Measurements from ENCODE around the gene CTCF. TPM values are rescaled to one million over a fixed set of nuclear protein-coding genes. Genes with fewer than 3 reads are reported as not detected.

CTCF gene
- total and polyA plus RNA-seq, 2 donors from 2014 or later, result 20.4 to 42.6 TPM

DNA sequence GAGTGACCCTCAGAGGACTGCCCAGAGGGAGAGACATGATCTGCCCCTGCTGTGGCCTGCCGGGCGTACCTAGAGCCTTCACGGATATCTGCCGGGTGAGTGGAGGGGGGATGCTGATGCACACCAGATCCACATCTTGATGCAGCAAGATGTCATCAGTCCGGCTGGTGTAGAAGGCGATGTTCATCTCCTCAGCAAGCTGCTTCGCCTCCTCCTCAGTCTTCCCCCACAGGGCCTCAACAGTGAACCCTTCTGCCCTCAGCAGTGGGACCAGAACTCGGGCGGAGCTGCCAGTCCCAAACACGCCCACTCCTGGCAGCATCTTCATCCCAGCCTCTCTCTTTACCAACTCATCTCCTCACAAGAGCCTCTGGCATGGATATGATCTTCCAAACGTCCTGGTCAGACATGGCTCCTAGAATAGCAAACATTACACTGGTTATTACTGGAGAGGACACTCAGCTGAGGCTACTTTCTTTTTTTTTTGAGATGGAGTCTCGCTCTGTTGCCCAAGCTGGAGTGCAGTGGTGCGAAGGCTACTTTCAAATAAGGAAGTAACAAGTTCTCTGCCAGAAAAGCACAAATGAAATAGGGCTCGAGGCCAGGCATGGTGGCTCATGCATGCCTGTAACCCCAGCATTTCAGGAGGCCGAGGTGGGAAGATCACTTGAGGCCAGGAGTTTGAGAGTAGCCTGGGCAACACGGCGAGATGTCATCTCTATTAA, 123.2 kb downstream of the CTCF start:
- no peak for DNase-seq
- Histone ChIP-seq H3K4me1 (ENCODE audit: control insufficient read depth in 2 of 3, insufficient read depth in 2 of 3, low read depth in 1 of 3, low read length in 3 of 3) (peaks cover 0 to 4% (median 0%) of the 10 kb centered on the region in 3 donors), H3K27ac (ENCODE audit: low read depth in 2 of 2, low read length in 2 of 2) (peak overlapping the region; percentile 51 to 52), H3K27me3 (ENCODE audit: control insufficient read depth, insufficient read depth, low read length) (no peaks in the 10 kb centered on the region), H3K9ac (ENCODE audit: low read length in 3 of 3) (no peak overlapping the region), H3K36me3 (ENCODE audit: control insufficient read depth in 2 of 3, insufficient read depth in 3 of 3, low read length in 3 of 3) (peaks cover 0 to 4% (median 3%) of the 10 kb centered on the region in 3 donors), H3K4me3 (ENCODE audit: low read length in 3 of 3) (no peak overlapping the region), H3K9me3 (ENCODE audit: control insufficient read depth in 2 of 3, insufficient read depth in 1 of 3, low read length in 3 of 3) (no peaks in the 10 kb centered on the region)
- intact Hi-C loops (cut with DNase I), result no loop called here
- TF ChIP-seq, protein P1, sequence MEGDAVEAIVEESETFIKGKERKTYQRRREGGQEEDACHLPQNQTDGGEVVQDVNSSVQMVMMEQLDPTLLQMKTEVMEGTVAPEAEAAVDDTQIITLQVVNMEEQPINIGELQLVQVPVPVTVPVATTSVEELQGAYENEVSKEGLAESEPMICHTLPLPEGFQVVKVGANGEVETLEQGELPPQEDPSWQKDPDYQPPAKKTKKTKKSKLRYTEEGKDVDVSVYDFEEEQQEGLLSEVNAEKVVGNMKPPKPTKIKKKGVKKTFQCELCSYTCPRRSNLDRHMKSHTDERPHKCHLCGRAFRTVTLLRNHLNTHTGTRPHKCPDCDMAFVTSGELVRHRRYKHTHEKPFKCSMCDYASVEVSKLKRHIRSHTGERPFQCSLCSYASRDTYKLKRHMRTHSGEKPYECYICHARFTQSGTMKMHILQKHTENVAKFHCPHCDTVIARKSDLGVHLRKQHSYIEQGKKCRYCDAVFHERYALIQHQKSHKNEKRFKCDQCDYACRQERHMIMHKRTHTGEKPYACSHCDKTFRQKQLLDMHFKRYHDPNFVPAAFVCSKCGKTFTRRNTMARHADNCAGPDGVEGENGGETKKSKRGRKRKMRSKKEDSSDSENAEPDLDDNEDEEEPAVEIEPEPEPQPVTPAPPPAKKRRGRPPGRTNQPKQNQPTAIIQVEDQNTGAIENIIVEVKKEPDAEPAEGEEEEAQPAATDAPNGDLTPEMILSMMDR (IDR thresholded peaks at IDR 0.05; ENCODE audit: borderline replicate concordance, extremely low read depth, insufficient read depth), result no peak
- FAIRE-seq, result no peak

Other genes with a start within 250 kb of the CTCF start
- gene KCTD19, start 235.8 kb upstream of the CTCF start, total RNA-seq, result 0.31 TPM
- gene KCTD19, start 235.8 kb upstream of the CTCF start, polyA plus RNA-seq (ENCODE audit: insufficient read depth, low read depth, low replicate concordance), result not detected
- gene LRRC36, start 235.7 kb upstream of the CTCF start, total RNA-seq, result 2.6 TPM
- gene LRRC36, start 235.7 kb upstream of the CTCF start, polyA plus RNA-seq (ENCODE audit: insufficient read depth, low read depth, low replicate concordance), result 3.1 TPM
- gene TPPP3, start 169.0 kb upstream of the CTCF start, total RNA-seq, result 8.2 TPM
- gene TPPP3, start 169.0 kb upstream of the CTCF start, polyA plus RNA-seq (ENCODE audit: insufficient read depth, low read depth, low replicate concordance), result 108 TPM
- 23.6 TPM for gene ZDHHC1, start 146.0 kb upstream of the CTCF start, total RNA-seq
- gene ZDHHC1, start 146.0 kb upstream of the CTCF start, polyA plus RNA-seq (ENCODE audit: insufficient read depth, low read depth, low replicate concordance), result 14.6 TPM
- 139 TPM for gene HSD11B2, start 131.4 kb upstream of the CTCF start, total RNA-seq
- gene HSD11B2, start 131.4 kb upstream of the CTCF start, polyA plus RNA-seq (ENCODE audit: insufficient read depth, low read depth, low replicate concordance), result 1,022 TPM
- gene ATP6V0D1, start 81.4 kb upstream of the CTCF start, total RNA-seq, result 100 TPM
- 208 TPM for gene ATP6V0D1, start 81.4 kb upstream of the CTCF start, polyA plus RNA-seq (ENCODE audit: insufficient read depth, low read depth, low replicate concordance)
- gene AGRP, start 79.0 kb upstream of the CTCF start, total RNA-seq, result not detected
- gene AGRP, start 79.0 kb upstream of the CTCF start, polyA plus RNA-seq (ENCODE audit: insufficient read depth, low read depth, low replicate concordance), result 2.7 TPM
- 116 TPM for gene RIPOR1, start 33.7 kb upstream of the CTCF start, total RNA-seq
- 60.9 TPM for gene RIPOR1, start 33.7 kb upstream of the CTCF start, polyA plus RNA-seq (ENCODE audit: insufficient read depth, low read depth, low replicate concordance)
- 7.1 TPM for gene CARMIL2, start 82.6 kb downstream of the CTCF start, total RNA-seq
- 0.30 TPM for gene CARMIL2, start 82.6 kb downstream of the CTCF start, polyA plus RNA-seq (ENCODE audit: insufficient read depth, low read depth, low replicate concordance)
- 15.2 TPM for gene ACD, start 97.7 kb downstream of the CTCF start, total RNA-seq
- gene ACD, start 97.7 kb downstream of the CTCF start, polyA plus RNA-seq (ENCODE audit: insufficient read depth, low read depth, low replicate concordance), result 20.0 TPM
- 6.1 TPM for gene PARD6A, start 98.4 kb downstream of the CTCF start, total RNA-seq
- gene PARD6A, start 98.4 kb downstream of the CTCF start, polyA plus RNA-seq (ENCODE audit: insufficient read depth, low read depth, low replicate concordance), result 17.1 TPM
- gene ENKD1, start 104.2 kb downstream of the CTCF start, total RNA-seq, result 30.2 TPM
- gene ENKD1, start 104.2 kb downstream of the CTCF start, polyA plus RNA-seq (ENCODE audit: insufficient read depth, low read depth, low replicate concordance), result 38.3 TPM
- 6.6 TPM for gene C16orf86, start 104.3 kb downstream of the CTCF start, total RNA-seq
- 11.2 TPM for gene C16orf86, start 104.3 kb downstream of the CTCF start, polyA plus RNA-seq (ENCODE audit: insufficient read depth, low read depth, low replicate concordance)
- 24.5 TPM for gene GFOD2, start 156.8 kb downstream of the CTCF start, total RNA-seq
- gene GFOD2, start 156.8 kb downstream of the CTCF start, polyA plus RNA-seq (ENCODE audit: insufficient read depth, low read depth, low replicate concordance), result 14.5 TPM
- 22.3 TPM for gene RANBP10, start 244.0 kb downstream of the CTCF start, total RNA-seq
- gene RANBP10, start 244.0 kb downstream of the CTCF start, polyA plus RNA-seq (ENCODE audit: insufficient read depth, low read depth, low replicate concordance), result 7.0 TPM
- gene TSNAXIP1, start 244.4 kb downstream of the CTCF start, total RNA-seq, result 3.9 TPM
- 2.8 TPM for gene TSNAXIP1, start 244.4 kb downstream of the CTCF start, polyA plus RNA-seq (ENCODE audit: insufficient read depth, low read depth, low replicate concordance)